Measurements from ENCODE around the gene CNGA3.
"Not testable (repeated sequence)": the region's sequence is repeated elsewhere in the genome, so short reads cannot be mapped to it uniquely, and the experiment has no call there.

Gene CNGA3

DNA sequence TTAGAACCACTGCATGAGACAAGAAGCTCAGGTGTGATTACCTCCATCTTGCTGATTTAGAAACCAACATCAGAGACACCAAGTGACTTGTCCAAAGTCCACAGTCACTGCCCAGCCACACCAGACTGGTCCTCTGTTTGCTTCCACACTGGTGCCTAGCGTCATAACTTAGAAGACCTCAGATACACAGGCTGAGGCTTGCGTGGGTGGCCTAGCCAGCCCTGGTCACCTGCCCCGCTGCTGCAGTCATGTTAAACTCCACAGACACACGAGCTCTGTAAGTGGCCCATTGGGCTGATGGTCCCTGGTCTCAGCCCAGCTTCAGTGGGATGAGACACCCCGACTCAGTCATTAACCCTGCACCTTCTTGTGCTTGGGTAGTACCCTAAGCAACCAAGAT, 47.1 kb downstream of the CNGA3 start:
- H3K27ac Mint-ChIP-seq: no peak overlapping the region
- H3K36me3 Mint-ChIP-seq (ENCODE audit: low read depth): no peaks in the 10 kb centered on the region
- H3K9me3 Mint-ChIP-seq: no peaks in the 10 kb centered on the region
- H3K4me1 Mint-ChIP-seq (ENCODE audit: low read depth): no peaks in the 10 kb centered on the region
- peaks cover 12% of the 10 kb centered on the region for H3K27me3 Mint-ChIP-seq
- H3K4me3 Mint-ChIP-seq: no peak overlapping the region

DNA sequence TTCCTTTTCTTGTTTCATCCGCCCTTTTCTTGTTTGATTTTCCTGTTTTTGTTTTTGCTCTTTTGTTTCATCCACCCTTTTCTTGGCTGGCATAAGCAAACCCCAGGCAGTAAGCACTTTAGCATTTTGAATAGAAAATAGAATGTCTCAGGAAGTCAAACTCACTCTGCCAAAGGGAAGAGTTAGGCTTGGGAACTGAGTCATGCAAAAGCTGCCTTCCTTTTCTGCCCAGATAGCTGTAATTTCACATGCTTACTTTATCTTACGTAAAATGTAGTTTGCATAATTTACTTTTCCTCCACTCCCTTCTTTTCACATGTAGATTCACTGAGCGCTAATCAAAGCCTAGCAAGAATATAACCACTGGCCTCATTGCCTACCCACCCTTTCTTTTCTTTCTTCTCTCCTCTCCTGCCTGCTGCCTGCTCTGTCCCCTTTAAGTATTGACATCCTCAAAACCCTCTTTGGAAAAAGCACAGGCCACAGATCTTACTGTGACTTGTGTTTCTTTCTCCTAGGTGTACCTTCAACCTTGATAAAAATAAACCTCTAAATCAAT, 48.4 kb downstream of the CNGA3 start:
- H3K27ac Mint-ChIP-seq: no peak overlapping the region
- H3K9me3 Mint-ChIP-seq: no peaks in the 10 kb centered on the region
- H3K4me3 Mint-ChIP-seq: no peak overlapping the region
- H3K27me3 Mint-ChIP-seq: peaks cover 21% of the 10 kb centered on the region
- H3K36me3 Mint-ChIP-seq (ENCODE audit: low read depth): no peaks in the 10 kb centered on the region
- H3K4me1 Mint-ChIP-seq (ENCODE audit: low read depth): no peaks in the 10 kb centered on the region

DNA sequence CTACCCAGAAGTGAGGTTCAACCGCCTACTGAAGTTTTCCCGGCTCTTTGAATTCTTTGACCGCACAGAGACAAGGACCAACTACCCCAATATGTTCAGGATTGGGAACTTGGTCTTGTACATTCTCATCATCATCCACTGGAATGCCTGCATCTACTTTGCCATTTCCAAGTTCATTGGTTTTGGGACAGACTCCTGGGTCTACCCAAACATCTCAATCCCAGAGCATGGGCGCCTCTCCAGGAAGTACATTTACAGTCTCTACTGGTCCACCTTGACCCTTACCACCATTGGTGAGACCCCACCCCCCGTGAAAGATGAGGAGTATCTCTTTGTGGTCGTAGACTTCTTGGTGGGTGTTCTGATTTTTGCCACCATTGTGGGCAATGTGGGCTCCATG, 49.7 kb downstream of the CNGA3 start:
- H3K27ac Mint-ChIP-seq: no peak overlapping the region
- H3K27me3 Mint-ChIP-seq: peaks cover 21% of the 10 kb centered on the region
- no peaks in the 10 kb centered on the region for H3K4me1 Mint-ChIP-seq (ENCODE audit: low read depth)
- no peak overlapping the region for H3K4me3 Mint-ChIP-seq
- H3K9me3 Mint-ChIP-seq: no peaks in the 10 kb centered on the region
- no peaks in the 10 kb centered on the region for H3K36me3 Mint-ChIP-seq (ENCODE audit: low read depth)

DNA sequence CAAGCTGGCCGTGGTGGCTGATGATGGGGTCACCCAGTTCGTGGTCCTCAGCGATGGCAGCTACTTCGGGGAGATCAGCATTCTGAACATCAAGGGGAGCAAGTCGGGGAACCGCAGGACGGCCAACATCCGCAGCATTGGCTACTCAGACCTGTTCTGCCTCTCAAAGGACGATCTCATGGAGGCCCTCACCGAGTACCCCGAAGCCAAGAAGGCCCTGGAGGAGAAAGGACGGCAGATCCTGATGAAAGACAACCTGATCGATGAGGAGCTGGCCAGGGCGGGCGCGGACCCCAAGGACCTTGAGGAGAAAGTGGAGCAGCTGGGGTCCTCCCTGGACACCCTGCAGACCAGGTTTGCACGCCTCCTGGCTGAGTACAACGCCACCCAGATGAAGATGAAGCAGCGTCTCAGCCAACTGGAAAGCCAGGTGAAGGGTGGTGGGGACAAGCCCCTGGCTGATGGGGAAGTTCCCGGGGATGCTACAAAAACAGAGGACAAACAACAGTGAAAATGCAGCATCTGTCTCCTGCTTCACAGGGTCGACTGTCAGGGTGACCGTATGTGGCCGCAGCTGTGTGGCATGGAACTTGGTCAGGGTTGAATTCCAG, 50.6 kb downstream of the CNGA3 start:
- H3K4me3 Mint-ChIP-seq: no peak overlapping the region
- H3K4me1 Mint-ChIP-seq (ENCODE audit: low read depth): no peaks in the 10 kb centered on the region
- no peak overlapping the region for H3K27ac Mint-ChIP-seq
- H3K9me3 Mint-ChIP-seq: no peaks in the 10 kb centered on the region
- no peaks in the 10 kb centered on the region for H3K36me3 Mint-ChIP-seq (ENCODE audit: low read depth)
- peaks cover 25% of the 10 kb centered on the region for H3K27me3 Mint-ChIP-seq

DNA sequence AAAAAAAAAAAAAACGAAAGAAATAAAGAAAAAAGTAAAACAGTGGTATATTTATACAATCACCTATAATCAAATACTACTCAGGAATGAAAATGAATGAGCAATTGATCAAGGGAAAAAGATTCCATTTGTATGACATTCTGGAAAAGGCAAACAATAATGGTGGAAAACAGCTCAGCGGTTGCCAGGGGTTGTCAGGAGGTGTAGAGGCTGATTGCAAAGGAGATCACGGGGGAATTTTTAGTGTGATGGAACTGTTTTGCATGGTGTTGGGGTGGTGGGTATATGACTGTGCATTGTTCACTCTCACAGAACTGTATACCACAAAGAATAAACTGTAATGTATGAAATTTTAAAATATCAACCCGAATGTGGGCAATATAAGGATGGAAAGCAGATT, 52.9 kb downstream of the CNGA3 start:
- Mint-ChIP-seq H3K27me3 (peaks cover 25% of the 10 kb centered on the region), H3K9me3 (no peaks in the 10 kb centered on the region), H3K4me3 (no peak overlapping the region), H3K4me1 (ENCODE audit: low read depth) (no peaks in the 10 kb centered on the region), H3K27ac (no peak overlapping the region), H3K36me3 (ENCODE audit: low read depth) (no peaks in the 10 kb centered on the region)

DNA sequence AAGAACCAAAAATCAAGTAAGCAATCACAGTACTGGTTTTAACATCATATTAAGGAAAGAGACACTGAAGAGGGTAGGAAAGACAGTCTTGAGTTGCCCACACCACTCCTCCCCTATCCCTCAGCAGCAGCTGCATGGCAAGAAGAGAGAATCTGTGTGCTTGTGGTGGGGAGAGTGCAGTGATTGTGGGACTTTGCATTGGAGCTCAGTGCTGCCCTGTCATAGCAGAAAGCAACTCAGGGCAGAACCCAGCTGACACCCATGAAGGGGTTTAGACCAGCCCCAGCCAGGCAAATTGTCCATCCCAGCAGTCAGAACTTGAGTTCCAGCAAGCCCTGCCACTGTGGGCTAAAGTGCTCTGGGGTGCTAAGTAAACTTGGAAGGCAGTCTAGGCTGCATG, 57.6 kb downstream of the CNGA3 start:
- Mint-ChIP-seq H3K4me1 (ENCODE audit: low read depth) (no peaks in the 10 kb centered on the region), H3K4me3 (no peak overlapping the region), H3K9me3 (no peaks in the 10 kb centered on the region), H3K27ac (no peak overlapping the region), H3K36me3 (ENCODE audit: low read depth) (no peaks in the 10 kb centered on the region), H3K27me3 (peaks cover 9% of the 10 kb centered on the region)

DNA sequence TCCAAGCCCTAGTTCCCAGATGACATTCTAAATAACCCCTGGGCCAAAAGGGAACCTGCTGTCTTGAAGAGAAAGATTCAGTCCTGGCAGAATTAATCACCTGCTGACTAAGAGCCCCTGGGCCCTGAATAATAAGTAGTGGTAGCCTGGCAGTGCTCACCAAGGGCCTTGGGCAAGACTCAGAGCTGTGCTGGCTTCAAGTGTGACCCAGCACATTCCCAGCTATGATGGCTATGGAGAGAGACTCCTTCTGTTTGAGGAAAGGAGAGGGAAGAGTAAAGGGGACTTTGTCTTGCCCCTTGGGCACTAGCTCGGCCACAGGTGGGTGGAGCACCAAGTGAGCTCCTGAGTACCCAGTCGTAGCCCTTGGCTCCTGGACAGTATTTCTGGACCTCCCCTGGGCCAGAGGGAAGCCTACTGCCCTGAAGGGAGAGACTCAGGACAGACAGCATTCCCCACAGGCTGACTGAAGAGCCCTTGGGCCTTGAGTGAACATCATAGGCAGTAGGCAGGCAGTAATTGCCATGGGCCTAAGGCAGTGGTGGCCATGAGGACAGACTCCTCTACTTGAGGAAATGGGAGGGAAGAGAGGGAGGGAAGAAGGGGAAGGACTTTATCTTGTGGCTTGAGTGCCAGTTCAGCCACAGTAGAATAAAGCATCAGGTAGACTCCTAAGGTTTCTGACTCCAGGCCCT, 58.4 kb downstream of the CNGA3 start:
- Mint-ChIP-seq H3K4me1 (ENCODE audit: low read depth) (no peaks in the 10 kb centered on the region), H3K4me3 (no peak overlapping the region), H3K36me3 (ENCODE audit: low read depth) (no peaks in the 10 kb centered on the region), H3K27me3 (peaks cover 4% of the 10 kb centered on the region), H3K27ac (no peak overlapping the region), H3K9me3 (no peaks in the 10 kb centered on the region)

DNA sequence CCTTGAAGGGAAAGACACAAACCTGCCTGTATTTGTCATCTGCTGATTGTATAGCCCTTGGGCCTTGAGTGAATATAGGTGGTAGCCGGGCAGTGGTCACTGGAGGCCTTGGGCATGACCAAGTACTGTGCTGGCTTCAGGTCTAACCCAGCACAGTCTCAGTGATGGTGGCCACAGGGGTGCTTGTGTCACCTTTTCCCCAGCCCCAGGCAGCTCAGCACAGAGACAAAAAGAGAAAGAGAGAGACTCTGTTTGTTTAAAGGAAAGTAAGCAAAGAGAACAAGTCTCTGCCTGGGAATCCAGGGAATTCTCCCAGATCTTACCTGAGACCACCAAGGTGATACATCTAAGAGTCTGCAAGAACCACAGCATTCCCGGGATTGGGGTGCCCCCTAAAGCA, 59.0 kb downstream of the CNGA3 start:
- H3K4me3 Mint-ChIP-seq: no peak overlapping the region
- H3K36me3 Mint-ChIP-seq (ENCODE audit: low read depth): no peaks in the 10 kb centered on the region
- H3K27me3 Mint-ChIP-seq: peaks cover 4% of the 10 kb centered on the region
- no peaks in the 10 kb centered on the region for H3K9me3 Mint-ChIP-seq
- no peak overlapping the region for H3K27ac Mint-ChIP-seq
- H3K4me1 Mint-ChIP-seq (ENCODE audit: low read depth): no peaks in the 10 kb centered on the region

DNA sequence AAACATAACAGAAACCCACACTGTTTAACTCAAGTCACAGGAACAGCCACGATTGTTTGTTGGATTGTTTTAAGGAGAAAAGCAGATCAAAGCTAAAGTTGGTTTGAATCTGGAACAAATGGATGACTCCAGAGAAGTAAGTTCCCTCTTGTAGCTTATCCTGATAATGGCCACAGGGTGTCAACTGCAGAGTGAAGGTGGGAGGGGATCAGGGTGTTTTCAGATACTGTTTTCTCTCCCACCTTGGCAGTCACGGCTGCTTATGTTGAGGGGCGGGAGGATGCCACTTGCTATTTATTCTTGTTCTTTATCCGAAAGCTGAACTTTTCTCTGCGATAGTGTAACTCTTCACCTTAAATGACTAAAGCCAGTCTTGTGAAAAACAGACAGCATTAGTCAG, 61.9 kb downstream of the CNGA3 start:
- H3K27ac Mint-ChIP-seq: no peak overlapping the region
- no peaks in the 10 kb centered on the region for H3K4me1 Mint-ChIP-seq (ENCODE audit: low read depth)
- H3K9me3 Mint-ChIP-seq: no peaks in the 10 kb centered on the region
- no peak overlapping the region for H3K4me3 Mint-ChIP-seq
- H3K36me3 Mint-ChIP-seq (ENCODE audit: low read depth): no peaks in the 10 kb centered on the region
- no peaks in the 10 kb centered on the region for H3K27me3 Mint-ChIP-seq

DNA sequence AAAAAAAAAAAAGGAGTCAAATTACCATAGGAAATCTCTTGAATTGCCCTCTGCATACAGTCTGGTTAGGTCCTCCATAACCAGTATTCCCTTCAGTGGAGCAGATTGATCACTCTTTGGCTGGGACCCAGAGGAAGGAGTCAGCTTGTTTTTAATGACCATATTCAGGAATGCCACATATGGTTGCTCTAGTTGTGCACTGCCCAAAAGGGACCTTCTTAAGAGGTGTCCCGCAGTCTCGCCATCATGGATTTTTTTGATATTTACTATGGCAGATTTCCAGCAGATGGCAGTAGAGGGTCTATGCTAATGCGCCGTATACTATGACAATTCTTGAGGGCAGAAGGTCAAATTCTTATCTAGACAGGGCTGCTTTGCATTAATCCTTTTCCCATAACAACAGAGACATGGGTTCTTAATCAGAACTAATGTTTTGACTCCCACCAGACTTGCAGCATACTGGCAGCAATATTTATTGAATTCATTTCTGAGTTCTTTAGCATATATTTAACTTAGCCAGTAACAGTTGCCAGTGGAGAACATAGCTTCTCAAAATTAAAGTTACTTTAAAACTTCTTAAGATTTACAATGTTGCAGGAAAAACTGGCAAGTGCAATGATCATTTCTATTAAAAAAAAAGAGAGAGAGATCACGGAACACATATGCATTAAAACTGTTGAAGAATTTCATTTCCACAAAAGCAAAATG, 66.6 kb downstream of the CNGA3 start:
- H3K27me3 Mint-ChIP-seq: no peaks in the 10 kb centered on the region
- H3K4me1 Mint-ChIP-seq (ENCODE audit: low read depth): peaks cover 14% of the 10 kb centered on the region
- H3K4me3 Mint-ChIP-seq: no peak overlapping the region
- no peak overlapping the region for H3K27ac Mint-ChIP-seq
- H3K9me3 Mint-ChIP-seq: peaks cover 4% of the 10 kb centered on the region
- no peaks in the 10 kb centered on the region for H3K36me3 Mint-ChIP-seq (ENCODE audit: low read depth)

DNA sequence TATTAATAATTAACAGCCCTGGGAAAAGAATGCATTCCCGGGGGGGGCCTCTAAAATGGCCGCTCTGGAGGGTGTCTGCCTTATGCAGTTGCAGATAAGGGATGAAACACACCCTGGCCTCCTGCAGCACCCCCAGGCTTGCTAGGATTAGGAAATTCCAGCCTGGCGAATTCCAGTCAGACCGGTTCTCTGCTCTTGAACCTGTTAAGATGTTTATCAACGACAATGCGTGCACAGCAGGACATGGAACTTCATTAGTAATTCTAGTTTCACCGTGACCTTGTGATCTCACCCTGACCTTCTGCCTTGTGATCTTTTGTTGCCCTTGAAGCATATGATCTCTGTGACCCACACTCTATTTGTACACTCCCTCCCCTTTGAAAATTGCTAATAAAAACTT, 68.0 kb downstream of the CNGA3 start:
- peaks cover 14% of the 10 kb centered on the region for H3K4me1 Mint-ChIP-seq (ENCODE audit: low read depth)
- H3K36me3 Mint-ChIP-seq (ENCODE audit: low read depth); H3K27me3 Mint-ChIP-seq; H3K9me3 Mint-ChIP-seq; H3K4me3 Mint-ChIP-seq; H3K27ac Mint-ChIP-seq: not testable (repeated sequence)

DNA sequence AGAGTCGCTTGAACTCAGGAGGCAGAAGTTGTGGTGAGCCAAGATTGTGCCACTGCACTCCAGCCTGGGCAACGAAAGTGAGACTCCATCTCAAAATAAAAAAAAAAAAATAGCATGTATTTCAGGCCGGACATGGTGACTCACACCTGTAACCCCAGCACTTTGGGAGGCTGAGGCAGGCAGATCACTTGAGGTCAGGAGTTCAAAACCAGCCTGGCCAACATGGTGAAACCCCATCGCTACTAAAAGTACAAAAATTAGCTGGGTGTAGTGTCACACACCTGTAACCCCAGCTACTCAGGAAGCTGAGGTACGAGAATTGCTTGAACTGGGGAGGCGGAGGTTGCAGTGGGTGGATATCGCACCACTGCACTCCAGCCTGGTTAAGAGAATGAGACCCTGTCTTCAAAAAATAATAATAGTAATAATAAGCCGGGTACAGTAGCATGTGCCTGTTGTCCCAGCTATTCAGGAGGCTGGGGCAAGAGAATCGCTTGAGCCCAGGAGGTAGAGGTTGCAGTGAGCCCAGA, 69.5 kb downstream of the CNGA3 start:
- not testable (repeated sequence) for H3K27me3 Mint-ChIP-seq; H3K36me3 Mint-ChIP-seq (ENCODE audit: low read depth); H3K9me3 Mint-ChIP-seq; H3K4me3 Mint-ChIP-seq; H3K27ac Mint-ChIP-seq
- peaks cover 14% of the 10 kb centered on the region for H3K4me1 Mint-ChIP-seq (ENCODE audit: low read depth)

DNA sequence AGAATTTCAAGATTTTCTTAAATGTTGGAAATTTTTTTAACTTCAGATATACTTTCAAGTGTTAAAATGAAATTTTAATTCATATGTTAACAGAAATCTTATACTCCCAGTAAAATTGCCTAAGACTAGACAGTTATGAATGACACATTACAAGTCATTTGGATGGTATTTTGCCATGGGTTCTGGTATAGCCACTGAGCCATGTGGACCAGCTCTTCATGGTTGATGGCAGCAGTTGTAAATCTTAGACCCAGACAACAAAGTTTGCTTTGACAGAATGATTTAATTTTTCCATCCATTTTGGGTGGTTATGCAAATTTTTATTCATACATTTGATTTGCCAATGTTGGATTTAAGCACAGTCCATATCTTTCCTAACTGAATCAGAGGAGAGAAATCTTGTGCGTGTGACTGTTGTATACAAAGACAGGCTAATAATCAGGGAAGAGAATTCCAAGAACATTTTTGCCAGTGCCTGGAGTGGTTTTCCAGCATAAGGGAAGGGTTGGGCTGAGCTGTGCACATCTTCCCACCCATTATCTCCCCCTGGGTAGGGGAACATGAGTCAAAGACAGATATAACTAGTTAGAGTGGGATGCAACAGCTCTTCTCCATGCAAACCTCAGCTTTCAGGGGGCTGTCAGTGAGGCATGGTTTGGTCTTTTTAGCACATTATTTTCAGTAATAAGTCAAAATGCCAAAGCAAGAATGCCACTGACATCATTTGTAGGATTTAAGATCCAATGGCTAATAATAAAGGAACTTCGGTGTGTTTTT, 70.3 kb downstream of the CNGA3 start:
- Mint-ChIP-seq H3K4me3 (no peak overlapping the region), H3K36me3 (ENCODE audit: low read depth) (no peaks in the 10 kb centered on the region), H3K27me3 (no peaks in the 10 kb centered on the region), H3K4me1 (ENCODE audit: low read depth) (peaks cover 14% of the 10 kb centered on the region), H3K27ac (no peak overlapping the region), H3K9me3 (peaks cover 8% of the 10 kb centered on the region)

DNA sequence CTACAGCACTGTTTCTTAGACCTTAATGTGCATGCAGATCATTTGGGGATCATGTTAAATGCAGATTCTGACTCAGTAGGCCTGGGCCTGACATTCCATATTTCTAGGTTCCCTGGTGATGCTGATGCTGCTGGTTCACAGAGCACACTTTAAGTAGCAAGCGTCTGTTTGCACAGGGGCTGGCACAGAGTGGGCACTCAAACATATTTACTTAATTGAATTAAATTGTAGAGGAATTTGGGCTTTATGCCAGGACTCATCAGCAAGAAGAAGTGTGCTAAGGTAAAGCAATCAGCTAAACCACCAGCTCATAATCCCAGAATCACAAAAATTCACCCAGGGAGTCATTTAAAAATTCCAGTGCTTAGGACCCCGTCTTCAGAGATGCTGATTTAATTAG, 73.3 kb downstream of the CNGA3 start:
- H3K27me3 Mint-ChIP-seq: no peaks in the 10 kb centered on the region
- peaks cover 14% of the 10 kb centered on the region for H3K9me3 Mint-ChIP-seq
- H3K36me3 Mint-ChIP-seq (ENCODE audit: low read depth): peaks cover 6% of the 10 kb centered on the region
- H3K4me3 Mint-ChIP-seq: no peak overlapping the region
- peaks cover 14% of the 10 kb centered on the region for H3K4me1 Mint-ChIP-seq (ENCODE audit: low read depth)
- no peak overlapping the region for H3K27ac Mint-ChIP-seq

All from stimulated activated naive CD8-positive, alpha-beta T cell treated with anti-CD3 and anti-CD28 coated beads, Interleukin-15, Interleukin-2, amounts not matched to agents 100 ng/mL and 50 ng/mL, for 24 hours (primary cell).